Measurements from ENCODE around the gene ORM2.

ORM2 gene

GRCh38 chr9:114334490-114334889 is 4.8 kb downstream of the ORM2 start:
- no peak for DNase-seq

DNA sequence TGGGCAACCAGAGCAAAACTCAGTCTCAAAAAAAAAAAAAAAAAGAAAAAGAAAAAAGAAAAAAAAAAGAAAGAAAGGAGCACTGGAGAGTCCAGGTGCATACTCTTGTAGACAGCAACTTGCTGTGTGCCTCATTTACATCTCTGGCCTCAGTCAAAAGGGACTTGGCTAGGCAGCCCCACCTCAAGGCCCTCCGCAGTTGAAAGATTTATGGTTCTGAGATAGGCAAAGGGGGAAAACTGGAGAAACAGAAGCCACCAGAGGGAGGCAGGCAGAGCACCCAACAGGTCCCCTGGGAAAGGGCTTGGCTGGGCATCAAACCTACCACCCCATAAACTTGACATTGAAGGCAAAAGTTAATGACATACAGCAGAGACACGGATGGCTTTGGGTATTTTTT is 6.1 kb downstream of the ORM2 start:
- no peak for DNase-seq

GRCh38 chr9:114336157-114336556 is 6.5 kb downstream of the ORM2 start:
- DNase-seq: no peak

GRCh38 chr9:114336699-114337395 is 7.2 kb downstream of the ORM2 start:
- no peak for DNase-seq

DNA sequence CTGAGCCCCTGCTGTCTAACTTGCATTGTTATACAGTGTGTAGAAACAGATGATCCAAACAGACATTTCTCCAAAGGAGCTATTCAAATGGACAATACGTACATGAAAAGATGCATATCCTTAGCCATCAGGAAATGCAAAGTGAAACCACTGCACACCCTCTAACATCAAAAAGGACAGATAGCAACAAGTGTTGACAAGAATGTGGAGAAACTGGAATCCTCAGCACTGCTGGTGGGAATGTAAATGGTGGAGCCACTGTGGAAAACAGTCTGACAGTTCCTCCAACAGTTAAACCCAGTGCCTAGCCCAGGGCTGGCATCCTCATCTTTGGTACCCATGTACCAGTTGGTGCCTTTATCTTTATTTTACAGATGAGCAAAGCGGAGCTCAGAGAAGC is 8.5 kb downstream of the ORM2 start:
- DNase-seq: no peak

GRCh38 chr9:114339130-114339908 is 9.7 kb downstream of the ORM2 start:
- DNase-seq: peak; percentile 75

- no peak for DNase-seq
Observed at GRCh38 chr9:114341152-114341830, 11.6 kb downstream of the ORM2 start.

DNA sequence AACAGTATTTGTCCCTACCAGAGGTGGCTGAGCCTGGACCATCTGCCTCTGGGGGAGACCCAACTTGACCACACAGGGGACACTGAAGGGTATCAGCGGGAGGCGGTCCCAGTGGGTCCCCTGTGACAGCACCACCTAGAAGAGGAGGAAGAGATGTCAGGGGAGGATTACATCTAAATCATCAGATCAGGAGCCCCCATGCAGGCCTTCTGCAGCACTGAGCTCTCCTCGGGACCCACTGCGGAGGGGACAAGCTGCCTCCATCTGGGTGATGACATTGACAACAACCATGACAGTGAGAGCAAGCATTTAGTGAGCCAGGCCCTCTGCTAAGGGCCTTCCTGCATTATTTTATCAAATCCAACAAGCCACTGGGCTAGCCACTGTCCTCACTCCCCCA is 12.3 kb downstream of the ORM2 start:
- no peak for DNase-seq

GRCh38 chr9:114342755-114343440 is 13.2 kb downstream of the ORM2 start:
- DNase-seq: no peak

DNA sequence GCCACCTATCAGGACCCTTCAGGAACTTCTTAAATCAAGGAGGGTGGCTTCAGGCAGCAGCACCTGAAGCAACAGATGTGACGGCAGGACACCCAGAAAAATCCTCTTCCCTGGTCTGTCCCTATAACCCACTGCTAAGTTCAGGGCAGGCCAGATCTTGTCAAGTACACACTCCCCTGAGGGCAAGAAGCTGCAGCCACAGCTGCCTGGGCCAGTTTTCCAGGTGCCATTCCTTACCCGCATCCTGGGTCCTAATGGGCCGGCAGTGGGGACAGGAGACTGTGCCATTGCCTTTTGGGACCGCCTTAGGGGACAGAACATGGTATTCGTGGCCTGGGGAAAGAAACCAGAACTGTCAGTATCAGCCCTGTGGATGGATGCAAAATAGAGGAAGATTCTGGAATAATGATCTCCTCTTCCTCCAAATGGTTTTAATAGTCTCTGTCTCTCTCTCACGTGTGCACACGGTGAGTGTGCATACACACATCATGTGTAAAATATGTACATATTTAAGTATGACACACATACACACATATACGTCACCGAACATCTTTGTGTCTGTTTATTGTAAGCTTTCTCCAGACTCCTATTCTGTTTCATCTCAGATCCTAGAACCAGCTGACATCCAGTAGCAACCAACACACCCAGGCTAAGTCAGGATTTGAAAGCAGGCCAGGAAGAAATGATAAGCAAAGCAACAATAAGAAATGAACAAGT is 14.0 kb downstream of the ORM2 start:
- no peak for DNase-seq

DNA sequence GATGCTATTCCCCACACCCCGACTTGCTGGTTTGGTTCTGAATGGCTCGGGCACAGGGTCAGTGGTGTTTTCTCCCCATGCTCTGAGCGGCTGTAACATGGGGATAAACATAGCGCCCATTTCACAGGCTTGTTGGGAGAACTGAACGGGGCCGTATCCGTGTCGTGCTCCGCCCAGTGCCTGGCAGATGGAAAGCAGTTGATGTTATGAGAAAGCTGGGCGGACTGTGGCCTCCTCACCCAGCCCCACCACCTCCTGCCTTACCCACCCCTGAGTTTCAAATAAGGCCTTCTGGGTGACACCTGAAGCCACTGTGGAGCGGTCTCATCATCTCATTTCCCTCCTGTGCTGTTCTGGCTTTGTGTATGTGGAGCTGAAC is 14.5 kb downstream of the ORM2 start:
- no peak for DNase-seq

- DNase-seq: no peak
Observed at GRCh38 chr9:114344692-114345091, 15.0 kb downstream of the ORM2 start.

- no peak for DNase-seq
Observed at GRCh38 chr9:114345493-114346065, 15.9 kb downstream of the ORM2 start.

DNA sequence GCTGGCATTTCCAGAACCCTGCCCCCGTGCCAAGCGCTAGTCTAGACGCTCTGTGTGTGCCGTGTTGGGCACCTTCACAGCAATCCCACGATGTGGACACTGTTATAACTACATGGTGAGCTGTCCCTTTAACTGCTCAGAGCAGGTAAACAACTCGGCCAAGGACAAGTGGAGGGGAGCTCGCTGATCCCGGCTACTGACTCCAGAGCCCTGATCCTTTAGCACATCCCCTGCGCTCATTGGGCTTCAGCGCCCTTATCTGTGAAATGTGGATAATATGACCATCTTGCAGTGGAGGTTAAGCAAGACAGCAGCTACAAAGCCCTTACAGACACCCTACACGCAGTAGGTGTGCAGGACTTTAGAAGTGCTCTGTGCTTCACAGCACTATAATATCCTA is 16.5 kb downstream of the ORM2 start:
- no peak for DNase-seq

DNA sequence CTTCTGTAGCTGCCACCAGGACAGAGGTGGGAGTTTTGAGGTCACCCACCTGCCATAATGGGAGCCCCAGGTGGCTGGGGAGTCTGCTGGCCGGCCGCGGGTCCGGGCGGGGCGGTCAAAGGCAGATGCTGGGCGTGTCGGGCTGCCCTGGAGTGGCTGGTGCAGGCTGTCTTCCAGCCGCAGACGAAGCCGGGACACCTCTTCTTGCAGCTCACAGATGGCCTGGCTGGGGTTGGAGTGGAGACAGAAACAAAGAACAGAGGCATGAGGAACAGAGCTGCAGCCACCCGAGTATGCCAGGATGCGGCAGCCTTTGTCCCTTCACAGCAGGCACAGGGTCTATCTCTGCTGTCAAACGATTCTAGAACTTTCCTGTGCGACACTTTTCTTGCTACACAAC is 18.0 kb downstream of the ORM2 start:
- no peak for DNase-seq

- DNase-seq: no peak
Observed at GRCh38 chr9:114348261-114348905, 18.7 kb downstream of the ORM2 start.

GRCh38 chr9:114348906-114349482 is 19.3 kb downstream of the ORM2 start:
- peak; percentile 99 for DNase-seq

DNA sequence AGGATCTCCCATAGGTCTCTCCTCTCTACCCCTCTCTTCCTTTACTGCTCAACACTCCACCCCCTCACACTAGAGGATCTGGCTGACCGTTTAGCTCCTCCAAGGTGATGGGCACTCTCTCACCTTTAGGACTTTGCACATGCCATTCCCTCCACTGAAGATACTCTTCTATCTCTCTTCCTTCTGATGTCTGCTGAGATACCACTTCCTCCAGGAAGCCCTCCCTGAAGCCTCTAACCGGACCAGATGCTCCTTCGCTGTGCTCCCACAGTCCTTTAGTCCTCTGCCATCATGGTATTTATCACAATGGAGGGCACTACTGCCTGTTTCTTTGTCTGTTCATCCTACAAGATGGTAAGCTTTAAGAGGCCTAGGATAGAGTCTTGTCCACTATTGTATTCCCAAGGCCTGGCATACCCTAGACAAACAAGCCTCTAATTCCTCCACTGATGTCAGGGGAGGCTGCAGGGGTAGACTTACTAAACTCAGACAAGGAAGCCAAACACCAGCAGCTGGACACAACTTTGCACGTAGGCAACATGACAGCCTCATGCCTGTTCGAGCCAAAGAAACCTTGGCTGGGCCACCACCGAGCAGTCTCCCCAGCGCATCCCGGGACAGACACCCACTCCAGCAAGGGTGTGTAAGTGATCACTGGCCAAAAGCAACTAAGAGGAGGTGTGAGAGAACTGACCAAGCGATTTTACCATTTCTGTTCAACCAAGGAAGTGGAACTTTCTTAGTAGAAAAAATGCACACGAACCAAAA is 20.2 kb downstream of the ORM2 start:
- no peak for DNase-seq

DNA sequence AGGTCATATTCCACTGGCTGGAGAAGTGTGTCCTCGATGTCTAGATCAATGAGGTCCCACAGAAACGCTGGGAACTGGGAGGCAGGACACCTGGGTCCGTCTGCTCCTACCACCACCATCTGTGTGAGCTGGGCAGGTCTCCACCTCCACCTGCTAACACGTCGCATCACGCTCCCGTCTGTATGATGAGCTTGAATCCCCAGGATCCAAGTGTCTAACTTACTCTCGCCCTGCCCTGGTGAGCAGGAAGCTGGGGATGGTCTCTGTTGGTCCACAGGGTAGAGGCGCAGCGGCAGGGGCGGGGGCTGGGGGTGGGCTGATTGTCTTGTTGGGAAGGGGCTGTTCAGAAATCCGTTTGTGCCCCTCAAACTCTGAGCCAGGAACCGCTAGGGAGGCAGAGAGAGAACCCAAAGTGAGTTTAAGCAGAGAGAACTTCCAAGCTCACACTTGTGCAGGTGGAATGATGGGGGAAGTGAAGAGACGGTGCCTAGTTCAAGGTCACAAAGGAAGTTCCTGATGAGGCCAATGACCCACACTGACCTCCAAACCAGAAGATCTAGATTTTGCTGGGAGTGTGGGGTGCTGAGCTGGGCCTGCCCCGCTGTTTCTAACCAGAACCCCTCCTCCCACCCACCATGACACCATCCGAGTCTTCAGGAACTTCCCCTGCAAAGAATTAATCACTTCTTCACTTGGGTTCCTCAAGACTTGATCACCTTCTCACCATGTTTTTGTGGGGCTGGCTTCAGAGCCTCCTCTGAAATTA is 21.1 kb downstream of the ORM2 start:
- DNase-seq: peak; percentile 61

DNA sequence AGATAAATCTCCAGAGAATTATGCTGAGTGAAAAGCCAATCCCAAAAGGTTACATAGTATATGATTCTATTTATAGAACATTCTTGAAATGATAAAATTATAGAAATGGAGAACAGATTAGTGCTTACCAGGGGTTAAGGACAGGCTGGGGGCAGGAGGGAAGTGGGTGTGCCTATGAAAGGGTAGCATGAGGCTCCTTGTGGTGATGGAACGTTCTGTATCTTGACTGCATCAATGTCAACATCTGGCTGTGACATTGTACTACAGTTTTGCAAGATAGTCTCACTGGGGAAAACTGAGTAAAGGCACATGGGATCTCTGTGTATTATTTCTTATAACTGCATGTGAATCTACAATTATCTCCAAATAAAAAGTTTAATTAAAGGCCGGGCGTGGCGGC is 22.3 kb downstream of the ORM2 start:
- peak; percentile 55 for DNase-seq
